Psoas muscle (tissue), 8 donors: ENCODE data around the gene CCDC187. TPM values are rescaled to one million over a fixed set of nuclear protein-coding genes. Genes with fewer than 3 reads are reported as not detected.

ENCODE experiments used
- ATAC-seq, 4 donors: fragments of 200-7000 bp; cut with Tn5 transposase; one replicate each; pipeline ENCODE4 v1.9.1; 2020; ENCODE audit warnings: moderate library complexity in 3 of 4, mild to moderate bottlenecking in 2 of 4
- DNase-seq, 2 donors: peaks; one replicate each; pipeline ENCODE4 v3.0.0-alpha.2; 2020
- H3K27ac ChIP-seq: fragments of 200-600 bp; one replicate; pipeline ENCODE4 v1.8.0; 2022
- H3K27me3 ChIP-seq, 3 donors: fragments of 200-600 bp in 1 of 3; one replicate each; pipeline versions ENCODE4 v1.6.1 to v1.8.0; 2013 to 2022; ENCODE audit warnings: low read length in 2 of 3, mild to moderate bottlenecking in 2 of 3, moderate library complexity in 1 of 3; ENCODE audit not compliant: insufficient read depth in 3 of 3
- H3K36me3 ChIP-seq, 2 donors: fragments of 200-600 bp in 1 of 2; one replicate each; pipeline versions ENCODE4 v1.6.1 to v1.8.0; 2013 to 2022; ENCODE audit warnings: low read depth in 1 of 2, mild to moderate bottlenecking in 1 of 2, moderate library complexity in 1 of 2; ENCODE audit not compliant: insufficient read depth in 1 of 2
- H3K4me1 ChIP-seq: fragments of 200-600 bp; one replicate; pipeline ENCODE4 v1.8.0; 2022
- H3K4me3 ChIP-seq: fragments of 200-600 bp; one replicate; pipeline ENCODE4 v1.8.0; 2022; ENCODE audit warnings: mild to moderate bottlenecking
- H3K9me3 ChIP-seq: fragments of 200-600 bp; one replicate; pipeline ENCODE4 v1.8.0; 2022
- WGBS, 3 donors: extraction: QIAGEN DNeasy Blood & Tissue Kit; methylation state at CpG; one replicate each; pipeline versions ENCODE4 v1.1.6 to v1.1.7; 2013; 5-methylcytosine and 5-hydroxymethylcytosine counted together
- intact Hi-C, 2 donors: fragments of 100-400 bp; cut with DNase I; formaldehyde crosslinking; loops; one replicate each; pipeline versions ENCODE4 v1.11.0 to v1.14.2; 2022
- polyA plus RNA-seq, 3 donors: library from polyadenylated mRNA; stranded (reverse); fragments of 200-250 nt; gene quantifications; one replicate each; pipeline ENCODE4 v1.2.3, GENCODE V29; 2013
- total RNA-seq, 4 donors: library from RNA; stranded (reverse); fragmentation: NEBNext Ultra II Directional in 2 of 4; extraction: Animal tissue kit (Norgen Biotek cat#: 25700) in 2 of 4; gene quantifications; one replicate each; pipeline versions ENCODE4 v1.2.1 to v1.2.4, GENCODE V29; 2021 to 2023
- TF ChIP-seq, protein P1 (sequence below): fragments of 200-600 bp; IDR thresholded peaks from one replicate; pipeline ENCODE4 v1.8.0; 2022; ENCODE audit warnings: antibody characterized with exemption
- donor health status: healthy with polysubstance abuse.
- donor health status: DM: no; HTN: no; CAD: no; lungs with moderate emphysema.
- donor health status: Bipolar disorder and iron deficiency.
- donor health status: healthy.
- donor health status: DM: yes; HTN: yes; CAD: no.
- donor health status: DM: no; HTN: no; CAD: no.
- donor health status: DM: no; HTN: no; CAD: no.
- donor health status: DM: yes; HTN: yes; CAD: no.

The CCDC187 gene
- total and polyA plus RNA-seq, 7 donors = not detected

GRCh38 chr9:136286987-136287379, 16.9 kb downstream of the CCDC187 start:
- intact Hi-C loops = loop anchor here (10.0 kb wide), 4 partner anchors 112 to 682 kb away; partner anchors contain the start of gene UBAC1 (in 1 of the 2)
- TF ChIP-seq, protein P1, sequence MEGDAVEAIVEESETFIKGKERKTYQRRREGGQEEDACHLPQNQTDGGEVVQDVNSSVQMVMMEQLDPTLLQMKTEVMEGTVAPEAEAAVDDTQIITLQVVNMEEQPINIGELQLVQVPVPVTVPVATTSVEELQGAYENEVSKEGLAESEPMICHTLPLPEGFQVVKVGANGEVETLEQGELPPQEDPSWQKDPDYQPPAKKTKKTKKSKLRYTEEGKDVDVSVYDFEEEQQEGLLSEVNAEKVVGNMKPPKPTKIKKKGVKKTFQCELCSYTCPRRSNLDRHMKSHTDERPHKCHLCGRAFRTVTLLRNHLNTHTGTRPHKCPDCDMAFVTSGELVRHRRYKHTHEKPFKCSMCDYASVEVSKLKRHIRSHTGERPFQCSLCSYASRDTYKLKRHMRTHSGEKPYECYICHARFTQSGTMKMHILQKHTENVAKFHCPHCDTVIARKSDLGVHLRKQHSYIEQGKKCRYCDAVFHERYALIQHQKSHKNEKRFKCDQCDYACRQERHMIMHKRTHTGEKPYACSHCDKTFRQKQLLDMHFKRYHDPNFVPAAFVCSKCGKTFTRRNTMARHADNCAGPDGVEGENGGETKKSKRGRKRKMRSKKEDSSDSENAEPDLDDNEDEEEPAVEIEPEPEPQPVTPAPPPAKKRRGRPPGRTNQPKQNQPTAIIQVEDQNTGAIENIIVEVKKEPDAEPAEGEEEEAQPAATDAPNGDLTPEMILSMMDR = no peak
- Histone ChIP-seq H3K4me1 (no peaks in the 10 kb centered on the region), H3K27me3 (peaks cover 0 to 55% (median 10%) of the 10 kb centered on the region in 3 donors), H3K36me3 (no peaks in the 10 kb centered on the region), H3K27ac (no peak overlapping the region), H3K4me3 (no peak overlapping the region), H3K9me3 (no peaks in the 10 kb centered on the region)
- ATAC-seq = no peak
- DNase-seq = no peak
- WGBS, 3 donors = 85 to 92% (median 89%) methylated on average over 13 of the region's 13 CpGs

DNA sequence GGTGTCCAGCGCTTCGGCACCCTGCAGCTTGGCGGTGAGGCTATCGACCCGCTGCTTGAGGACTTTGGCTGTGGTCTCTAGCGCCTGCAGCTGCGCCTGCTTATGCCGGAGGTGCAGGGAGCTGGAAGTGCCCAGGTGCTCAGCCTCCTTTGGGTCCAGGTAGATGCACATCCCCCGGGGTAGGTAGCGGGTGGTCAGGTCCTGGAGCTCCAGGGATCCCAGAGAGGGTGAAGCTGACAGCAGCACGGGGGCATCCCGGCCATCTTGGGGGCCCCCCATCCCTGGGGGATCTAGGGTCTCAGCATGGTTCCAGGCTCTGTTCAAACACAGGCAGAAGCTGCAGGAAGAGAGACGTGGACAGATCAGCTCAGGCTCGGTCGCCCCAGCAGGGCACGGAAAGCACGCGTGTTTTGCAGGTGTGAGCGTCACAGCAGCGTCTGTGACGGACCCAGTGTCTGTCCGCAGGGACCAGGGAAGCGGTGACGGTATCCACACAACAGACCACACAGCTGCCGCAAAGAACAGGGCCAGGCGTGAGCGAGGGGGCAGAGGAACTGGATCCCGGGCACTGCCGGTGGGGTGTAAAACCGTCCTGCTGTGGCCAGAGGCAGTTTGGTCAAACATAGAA, 17.4 kb downstream of the CCDC187 start:
- Histone ChIP-seq H3K4me3 (no peak overlapping the region), H3K27ac (no peak overlapping the region), H3K36me3 (no peaks in the 10 kb centered on the region), H3K27me3 (peaks cover 0 to 55% (median 10%) of the 10 kb centered on the region in 3 donors), H3K9me3 (no peaks in the 10 kb centered on the region), H3K4me1 (no peaks in the 10 kb centered on the region)
- DNase-seq (no peak), ATAC-seq (no peak)
- 77 to 84% (median 78%) methylated on average over 26 to 30 of the region's 30 CpGs for WGBS, 3 donors
- TF ChIP-seq, protein P1 = no peak
- intact Hi-C loops = loop anchor here (10.0 kb wide), 4 partner anchors 112 to 682 kb away; partner anchors contain the start of gene UBAC1 (in 1 of the 2)

- intact Hi-C loops = loop anchor here (10.0 kb wide), 4 partner anchors 111 to 681 kb away; partner anchors contain the start of gene UBAC1 (in 1 of the 2)
- no peaks in the 10 kb centered on the region for H3K9me3 ChIP-seq
- no peak for DNase-seq
- no peak overlapping the region for H3K4me3 ChIP-seq
- no peak overlapping the region for H3K27ac ChIP-seq
- no peak for ATAC-seq
- no peaks in the 10 kb centered on the region for H3K4me1 ChIP-seq
- 76 to 82% (median 80%) methylated on average over 23 to 28 of the region's 28 CpGs for WGBS, 3 donors
- H3K36me3 ChIP-seq = no peaks in the 10 kb centered on the region
- TF ChIP-seq, protein P1 = no peak
- H3K27me3 ChIP-seq = peaks cover 0 to 56% (median 10%) of the 10 kb centered on the region in 3 donors
Measured at GRCh38 chr9:136285501-136286358, 18.2 kb downstream of the CCDC187 start.

- Histone ChIP-seq H3K4me3 (no peak overlapping the region), H3K9me3 (no peaks in the 10 kb centered on the region), H3K36me3 (no peaks in the 10 kb centered on the region), H3K27me3 (peaks cover 0 to 56% (median 7%) of the 10 kb centered on the region in 3 donors), H3K27ac (no peak overlapping the region), H3K4me1 (no peaks in the 10 kb centered on the region)
- ATAC-seq (no peak), DNase-seq (no peak)
- intact Hi-C loops = loop anchor here (5.0 to 10.0 kb wide), 5 partner anchors 110 to 683 kb away; partner anchors contain the start of gene UBAC1 (in 1 of the 2)
- TF ChIP-seq, protein P1 = no peak
- WGBS, 3 donors = 77 to 81% (median 78%) methylated on average over 16 to 19 of the region's 19 CpGs
Measured at GRCh38 chr9:136284951-136285350, 18.9 kb downstream of the CCDC187 start.
